IMR-90 (cell line): ENCODE results near the gene E4F1. TPM values are rescaled to one million over a fixed set of nuclear protein-coding genes. Genes with fewer than 3 reads are reported as not detected.

Experiments
- ATAC-seq: fragments of 200-7000 bp; cut with Tn5 transposase; 2 replicates; pipeline ENCODE4 v1.9.1; 2020; ENCODE audit warnings: low read depth, mild to moderate bottlenecking, moderate library complexity
- BruUV-seq: library from RNA; stranded (reverse); fragments of 400-500 nt; replicated peaks from 2 replicates; lab custom pipeline; 2021; lab: Mats Ljungman, UMichigan
- CTCF ChIA-PET: fragments of 300-600 bp; formaldehyde crosslinking; extraction: SDS; loops from one replicate; lab custom pipeline; 2021; ENCODE audit warnings: antibody characterized with exemption; lab: Yijun Ruan, JAX
- POLR2A ChIA-PET: fragments of 300-600 bp; sonication (Branson Sonifier 250); formaldehyde crosslinking; loops from one replicate; lab custom pipeline; 2022; ENCODE audit warnings: antibody characterized with exemption; ENCODE audit not compliant: unreplicated experiment; lab: Charles Lee
- DNase-seq: peaks from one replicate; pipeline ENCODE4 v3.0.0; 2013
- H2AFZ ChIP-seq: replicated peaks from 2 replicates; pipeline ENCODE3; 2013; ENCODE audit warnings: low read length, mild to moderate bottlenecking; ENCODE audit not compliant: poor library complexity
- H2AK5ac ChIP-seq: 2 replicates; pipeline ENCODE4 v1.6.1; 2013; ENCODE audit warnings: low read depth, low read length, inconsistent platforms
- H2AK9ac ChIP-seq: replicated peaks from 2 replicates; pipeline ENCODE3; 2013; ENCODE audit warnings: mild to moderate bottlenecking, low read depth, low read length, moderate library complexity; ENCODE audit not compliant: poor library complexity
- H2BK120ac ChIP-seq: 2 replicates; pipeline ENCODE4 v1.6.1; 2013; ENCODE audit warnings: low read depth, low read length, inconsistent platforms
- H2BK15ac ChIP-seq: 3 replicates; pipeline ENCODE4 v1.6.1; 2013; ENCODE audit warnings: low read depth, low read length, inconsistent platforms
- H2BK20ac ChIP-seq: 2 replicates; pipeline ENCODE4 v1.6.1; 2013; ENCODE audit warnings: low read depth, mild to moderate bottlenecking, inconsistent platforms, low read length, moderate library complexity
- H2BK5ac ChIP-seq: 2 replicates; pipeline ENCODE4 v1.6.1; 2013; ENCODE audit warnings: mild to moderate bottlenecking, low read depth, low read length, inconsistent platforms; ENCODE audit not compliant: poor library complexity, severe bottlenecking
- H3K14ac ChIP-seq: replicated peaks from 2 replicates; pipeline ENCODE4 v1.6.1; 2013; ENCODE audit warnings: low read depth, low read length, inconsistent platforms
- H3K18ac ChIP-seq: 2 replicates; pipeline ENCODE4 v1.6.1; 2013; ENCODE audit warnings: low read depth, low read length, control low read depth
- H3K23ac ChIP-seq: 2 replicates; pipeline ENCODE4 v1.6.1; 2013; ENCODE audit warnings: low read depth, low read length, inconsistent platforms
- H3K27ac ChIP-seq: 2 replicates; pipeline ENCODE4 v1.5.1; 2013; ENCODE audit warnings: mild to moderate bottlenecking, control low read depth, low read length; ENCODE audit not compliant: insufficient read depth
- H3K27me3 ChIP-seq: 2 replicates; pipeline ENCODE4 v1.6.1; 2013; ENCODE audit warnings: low read length; ENCODE audit not compliant: control insufficient read depth, insufficient read depth
- H3K36me3 ChIP-seq: 2 replicates; pipeline ENCODE4 v1.6.1; 2013; ENCODE audit warnings: low read length, mixed read lengths; ENCODE audit not compliant: control insufficient read depth, insufficient read depth
- H3K4ac ChIP-seq: 2 replicates; pipeline ENCODE4 v1.6.1; 2013; ENCODE audit warnings: low read depth, low read length, inconsistent platforms
- H3K4me1 ChIP-seq: 2 replicates; pipeline ENCODE4 v1.6.1; 2013; ENCODE audit warnings: low read length, mixed read lengths; ENCODE audit not compliant: control insufficient read depth, insufficient read depth
- H3K4me2 ChIP-seq: 2 replicates; pipeline ENCODE4 v1.6.1; 2013; ENCODE audit warnings: low read depth, mild to moderate bottlenecking, control low read depth, low read length, moderate library complexity
- H3K4me3 ChIP-seq: 2 replicates; pipeline ENCODE4 v1.5.1; 2013; ENCODE audit warnings: low read depth, mild to moderate bottlenecking, control low read depth, low read length, moderate library complexity; ENCODE audit not compliant: insufficient read depth
- H3K56ac ChIP-seq: 2 replicates; pipeline ENCODE4 v1.6.1; 2013; ENCODE audit warnings: low read length, inconsistent platforms; ENCODE audit not compliant: insufficient read depth; ENCODE audit errors: extremely low read depth
- H3K79me1 ChIP-seq, 2 experiments: 2 replicates each; pipeline ENCODE4 v1.6.1; 2013; ENCODE audit warnings: low read length in 2 of 2, inconsistent platforms in 1 of 2, low read depth in 1 of 2
- H3K9ac ChIP-seq: 2 replicates; pipeline ENCODE4 v1.6.1; 2013; ENCODE audit warnings: low read depth, low read length, control low read depth
- H3K9me1 ChIP-seq: 2 replicates; pipeline ENCODE4 v1.6.1; 2013; ENCODE audit warnings: low read length, inconsistent platforms; ENCODE audit not compliant: insufficient read depth
- H3K9me3 ChIP-seq: 2 replicates; pipeline ENCODE4 v1.6.1; 2013; ENCODE audit warnings: low read length; ENCODE audit not compliant: control insufficient read depth, insufficient read depth
- H4K20me1 ChIP-seq: 2 replicates; pipeline ENCODE4 v1.6.1; 2013; ENCODE audit warnings: low read length, inconsistent platforms; ENCODE audit not compliant: insufficient read depth
- H4K5ac ChIP-seq: 2 replicates; pipeline ENCODE4 v1.6.1; 2013; ENCODE audit warnings: mild to moderate bottlenecking, low read depth, low read length, control low read depth
- H4K8ac ChIP-seq, 2 experiments: 2 replicates each; pipeline ENCODE4 v1.6.1; 2013; ENCODE audit warnings: low read depth in 2 of 2, low read length in 2 of 2, control low read depth in 1 of 2, inconsistent platforms in 1 of 2
- H4K91ac ChIP-seq: 2 replicates; pipeline ENCODE4 v1.6.1; 2013; ENCODE audit warnings: low read depth, low read length, inconsistent platforms; ENCODE audit not compliant: insufficient read depth
- BHLHE40 ChIP-seq: fragments of 150-350 bp; IDR thresholded peaks from 2 replicates; pipeline ENCODE4 v1.6.1; 2016; ENCODE audit warnings: mild to moderate bottlenecking, low read depth, low read length
- CEBPB ChIP-seq: IDR thresholded peaks from 2 replicates; pipeline ENCODE4 v1.6.1; 2012; ENCODE audit warnings: low read depth, low read length, improper control_type of control experiment
- FOS ChIP-seq: fragments of 150-350 bp; IDR thresholded peaks from 2 replicates; pipeline ENCODE4 v1.6.1; 2016; ENCODE audit warnings: low read depth, low read length
- MAFK ChIP-seq: IDR thresholded peaks from 2 replicates; pipeline ENCODE4 v1.6.1; 2012; ENCODE audit warnings: low read depth, low read length, improper control_type of control experiment
- MAZ ChIP-seq: IDR thresholded peaks from 2 replicates; pipeline ENCODE4 v1.6.1; 2012; ENCODE audit warnings: low read depth, mild to moderate bottlenecking, low read length, improper control_type of control experiment, moderate library complexity, borderline replicate concordance
- MXI1 ChIP-seq: IDR thresholded peaks from 2 replicates; pipeline ENCODE4 v1.6.1; 2012; ENCODE audit warnings: low read depth, mild to moderate bottlenecking, low read length, moderate library complexity, borderline replicate concordance
- NFE2L2 ChIP-seq: fragments of 150-350 bp; IDR thresholded peaks from 2 replicates; pipeline ENCODE4 v1.6.1; 2016; ENCODE audit warnings: low read depth, mild to moderate bottlenecking, low read length
- POLR2A ChIP-seq: IDR thresholded peaks from 2 replicates; pipeline ENCODE4 v1.6.1; 2012; ENCODE audit warnings: mild to moderate bottlenecking, low read depth, low read length
- RAD21 ChIP-seq: IDR thresholded peaks from 2 replicates; pipeline ENCODE4 v1.6.1; 2012; ENCODE audit warnings: low read length, improper control_type of control experiment
- RCOR1 ChIP-seq: IDR thresholded peaks from 2 replicates; pipeline ENCODE4 v1.6.1; 2012; ENCODE audit warnings: mild to moderate bottlenecking, low read length, improper control_type of control experiment; ENCODE audit not compliant: insufficient replicate concordance
- RFX5 ChIP-seq: IDR thresholded peaks from 2 replicates; pipeline ENCODE4 v1.8.0; 2012; ENCODE audit warnings: low read depth, mild to moderate bottlenecking, low read length, moderate library complexity
- SMC3 ChIP-seq: fragments of 150-350 bp; IDR thresholded peaks from 2 replicates; pipeline ENCODE4 v1.6.1; 2016; ENCODE audit warnings: low read depth, mild to moderate bottlenecking, antibody characterized with exemption, low read length, moderate library complexity
- WGBS, 2 experiments: methylation state at CpG; one replicate each; pipeline versions ENCODE4 v1.1.5 to v1.1.7; 2013; ENCODE audit warnings: missing lambda C conversion rate in 2 of 2; ENCODE audit not compliant: insufficient read length in 1 of 2; ENCODE audit errors: extremely low coverage in 2 of 2; 5-methylcytosine and 5-hydroxymethylcytosine counted together
- dilution Hi-C: fragments of 300-500 bp; cut with HindIII; formaldehyde crosslinking; loops from one replicate; pipeline ENCODE4 v1.14.3; 2018; ENCODE audit warnings: low sequenced_read_pairs; ENCODE audit not compliant: unreplicated experiment
- in situ Hi-C: fragments of 300-500 bp; cut with MboI; formaldehyde crosslinking; loops from 3 replicates; pipeline ENCODE4 v1.14.3; 2019; ENCODE audit warnings: low sequenced_read_pairs, inconsistent platforms, mixed read lengths
- intact Hi-C: fragments of 100-400 bp; cut with micrococcal nuclease; formaldehyde crosslinking; loops from 2 replicates; pipeline ENCODE4 v1.10.0; 2022
- polyA plus RNA-seq, 3 experiments: library from polyadenylated mRNA; depleted of rRNA; stranded (reverse); fragments of >200 nt; gene quantifications; 2 replicates each; pipeline ENCODE4 v1.2.3, GENCODE V29; 2012; ENCODE audit warnings: low replicate concordance in 1 of 3
- total RNA-seq: library from RNA; depleted of rRNA; stranded (reverse); fragments of >200 nt; gene quantifications from 2 replicates; pipeline ENCODE4 v1.2.3, GENCODE V29; 2012
- TF ChIP-seq, protein P1 (sequence below): fragments of 150-350 bp; IDR thresholded peaks from 2 replicates; pipeline ENCODE4 v1.6.1; 2017; ENCODE audit warnings: mild to moderate bottlenecking, antibody characterized with exemption, low read length, low read depth

The E4F1 gene
- total and polyA plus RNA-seq, 2 of the 4 experiments (the other 2 are of a cell fraction) = 13.1 to 33.0 TPM

DNA sequence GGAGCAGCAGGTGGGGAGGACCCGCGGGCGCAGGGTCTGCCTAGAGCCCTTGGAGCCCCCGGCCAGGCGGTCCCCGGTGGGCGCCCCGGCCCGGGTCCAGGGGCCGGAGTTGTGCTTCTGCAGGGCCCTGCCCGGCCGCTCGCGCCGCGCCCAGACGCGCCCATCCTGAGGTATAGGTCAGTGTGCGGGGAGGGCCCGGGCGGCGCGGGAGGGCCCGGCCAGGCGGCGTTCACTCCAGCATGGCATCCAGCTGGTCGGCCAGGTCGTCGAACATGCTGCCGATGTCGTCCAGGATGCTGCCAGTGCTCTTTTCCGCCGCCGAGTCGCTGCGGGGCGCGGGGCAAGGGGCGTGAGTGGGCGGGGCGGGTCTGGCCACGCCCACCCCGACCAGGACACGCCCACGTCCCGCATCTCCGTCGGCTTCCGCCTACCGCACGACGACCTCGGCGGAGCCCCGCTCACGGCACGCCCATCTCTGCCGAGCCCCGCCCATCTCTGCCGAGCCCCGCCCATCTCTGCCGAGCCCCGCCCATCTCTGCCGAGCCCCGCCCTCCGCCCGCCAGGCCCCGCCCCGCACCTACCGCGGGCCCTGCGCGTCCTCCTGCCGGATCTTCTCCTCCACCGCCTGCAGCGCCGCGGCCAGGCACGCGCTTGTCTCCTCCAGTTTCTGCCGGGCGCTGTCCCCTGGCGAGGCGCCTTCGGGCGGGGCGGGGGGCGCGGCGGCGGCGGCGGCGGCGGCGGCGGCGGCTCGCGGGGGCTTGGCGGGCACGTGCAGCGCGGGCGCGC is 44.9 kb upstream of the E4F1 start:
- Histone ChIP-seq H3K79me1 (no peaks in the 10 kb centered on the region), H3K4me2 (no peak overlapping the region), H2AK5ac (no peak overlapping the region), H3K18ac (no peak overlapping the region), H4K5ac (no peak overlapping the region), H3K27me3 (no peaks in the 10 kb centered on the region), H3K23ac (no peak overlapping the region), H3K4me3 (no peak overlapping the region), H4K91ac (no peak overlapping the region), H3K9me3 (no peaks in the 10 kb centered on the region), H4K8ac (no peak overlapping the region), H3K9me1 (no peaks in the 10 kb centered on the region), H3K27ac (no peak overlapping the region), H3K14ac (no peak overlapping the region), H2AFZ (no peak overlapping the region), H3K9ac (no peak overlapping the region), H3K56ac (no peak overlapping the region), H3K36me3 (peaks cover 40% of the 10 kb centered on the region), H2BK5ac (no peak overlapping the region), H3K4ac (no peak overlapping the region), H4K20me1 (peaks cover 7% of the 10 kb centered on the region; the same call in 1 of the 2 replicates), H2AK9ac (peak overlapping the region; percentile 28), H3K4me1 (no peaks in the 10 kb centered on the region), H2BK15ac (no peak overlapping the region), H2BK20ac (no peak overlapping the region), H2BK120ac (no peak overlapping the region)
- in situ Hi-C loops (no loop called here), intact Hi-C loops (no loop called here), dilution Hi-C loops (no loop called here)
- no peak for DNase-seq
- 60% methylated on average over 47 of the region's 106 CpGs; no CpG with 5 or more reads in 1 of the 2 experiments for WGBS, 2 experiments
- no TSS peak for BruUV-seq
- ATAC-seq = peak; percentile 74
- CTCF ChIA-PET = no interaction called here
- TF ChIP-seq RFX5 = no peak
- no peak for TF ChIP-seq CEBPB
- no peak for TF ChIP-seq POLR2A
- TF ChIP-seq BHLHE40 = no peak
- TF ChIP-seq MAFK = no peak
- no peak for TF ChIP-seq FOS
- TF ChIP-seq MXI1 = no peak
- no peak for TF ChIP-seq NFE2L2
- TF ChIP-seq, protein P1, sequence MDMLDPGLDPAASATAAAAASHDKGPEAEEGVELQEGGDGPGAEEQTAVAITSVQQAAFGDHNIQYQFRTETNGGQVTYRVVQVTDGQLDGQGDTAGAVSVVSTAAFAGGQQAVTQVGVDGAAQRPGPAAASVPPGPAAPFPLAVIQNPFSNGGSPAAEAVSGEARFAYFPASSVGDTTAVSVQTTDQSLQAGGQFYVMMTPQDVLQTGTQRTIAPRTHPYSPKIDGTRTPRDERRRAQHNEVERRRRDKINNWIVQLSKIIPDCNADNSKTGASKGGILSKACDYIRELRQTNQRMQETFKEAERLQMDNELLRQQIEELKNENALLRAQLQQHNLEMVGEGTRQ = no peak
- no peak for TF ChIP-seq SMC3
- TF ChIP-seq MAZ = no peak
- no peak for TF ChIP-seq RAD21
- TF ChIP-seq RCOR1 = no peak
- POLR2A ChIA-PET = no interaction called here
